GM18526 (cell line): ENCODE results near the gene IFNGR2.

ENCODE experiments used
- POLR2A ChIP-seq: IDR thresholded peaks from 3 replicates; pipeline ENCODE4 v1.6.1; 2011; ENCODE audit not compliant: insufficient read length; ENCODE audit errors: extremely low read depth

Gene IFNGR2

GRCh38 chr21:33449616-33450015 lies 46.4 kb downstream of the IFNGR2 start:
- no peak for TF ChIP-seq POLR2A

GRCh38 chr21:33451634-33452071 lies 48.4 kb downstream of the IFNGR2 start:
- TF ChIP-seq POLR2A: no peak

GRCh38 chr21:33452362-33452761 lies 49.1 kb downstream of the IFNGR2 start:
- no peak for TF ChIP-seq POLR2A

- no peak for TF ChIP-seq POLR2A
Observed at GRCh38 chr21:33455686-33456446, 52.7 kb downstream of the IFNGR2 start.

GRCh38 chr21:33458861-33459260 lies 55.6 kb downstream of the IFNGR2 start:
- TF ChIP-seq POLR2A: no peak

GRCh38 chr21:33461538-33462250 lies 58.5 kb downstream of the IFNGR2 start:
- no peak for TF ChIP-seq POLR2A

- TF ChIP-seq POLR2A: no peak
Observed at GRCh38 chr21:33470701-33471100, 67.5 kb downstream of the IFNGR2 start.

- TF ChIP-seq POLR2A: no peak
Observed at GRCh38 chr21:33473344-33473743, 70.1 kb downstream of the IFNGR2 start.

GRCh38 chr21:33477066-33477465 lies 73.9 kb downstream of the IFNGR2 start:
- TF ChIP-seq POLR2A: no peak

GRCh38 chr21:33478182-33478581 lies 75.0 kb downstream of the IFNGR2 start:
- no peak for TF ChIP-seq POLR2A

GRCh38 chr21:33478935-33479678 lies 75.9 kb downstream of the IFNGR2 start:
- no peak for TF ChIP-seq POLR2A

- TF ChIP-seq POLR2A: peak; percentile 94
Observed at GRCh38 chr21:33479679-33480480, 76.7 kb downstream of the IFNGR2 start, which contains the start of gene TMEM50B. Gene TMEM50B, minus strand, starts transcription at chr21:33479974. Its CDS starts 11,089 bp downstream, at chr21:33468885.

GRCh38 chr21:33480481-33481103 lies 77.4 kb downstream of the IFNGR2 start:
- no peak for TF ChIP-seq POLR2A

- no peak for TF ChIP-seq POLR2A
Observed at GRCh38 chr21:33481314-33481943, 78.2 kb downstream of the IFNGR2 start.
